GM19025 (cell line): ENCODE data around the gene PIK3C2B.

ENCODE experiments used
- ATAC-seq: cut with Tn5 transposase; IDR thresholded peaks from one replicate; pipeline ENCODE4 v1.9.1; 2021; ENCODE audit warnings: mild to moderate bottlenecking, low read depth, moderate library complexity; ENCODE audit not compliant: unreplicated experiment

Gene PIK3C2B

GRCh38 chr1:204447190-204447589, 47.4 kb downstream of the PIK3C2B start:
- ATAC-seq = no peak

DNA sequence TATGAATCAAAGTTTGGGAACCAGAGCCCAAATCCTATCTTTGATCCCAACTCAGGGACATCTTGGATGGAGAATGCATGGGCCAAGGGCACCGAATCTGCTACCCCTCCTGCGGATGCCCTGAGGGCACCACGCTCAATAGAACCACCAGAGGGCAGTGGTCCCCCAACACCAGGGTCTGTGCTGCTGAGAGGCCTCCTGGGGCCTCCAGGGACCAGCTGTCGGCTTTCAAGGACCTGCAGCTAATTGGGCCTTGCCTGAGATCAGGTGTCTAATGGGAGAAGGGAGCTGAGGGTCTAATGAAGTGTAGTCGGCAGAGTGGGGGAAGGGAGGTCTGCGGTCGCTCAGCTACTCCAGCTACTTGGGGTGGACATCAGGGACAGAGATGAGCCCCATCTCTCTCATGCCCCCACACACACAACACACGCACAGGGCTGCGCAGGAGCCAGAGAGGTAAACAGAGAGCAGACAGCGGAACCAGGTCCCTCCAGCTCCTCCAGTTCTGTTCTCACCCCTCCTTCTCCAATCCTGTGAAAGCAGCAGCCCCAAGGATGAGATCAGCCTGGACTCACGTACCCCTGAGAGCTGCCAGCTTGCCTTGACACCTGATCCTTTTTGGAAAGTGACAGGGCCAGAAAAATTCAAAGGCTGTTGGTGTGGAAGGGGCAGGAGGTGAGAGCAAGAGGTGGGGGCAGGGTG, 48.0 kb downstream of the PIK3C2B start:
- ATAC-seq = no peak

GRCh38 chr1:204445860-204446412, 48.7 kb downstream of the PIK3C2B start:
- ATAC-seq = no peak
